Posterior vena cava (tissue), 2 donors: ENCODE measurements around the gene TMC8. TPM values are rescaled to one million over a fixed set of nuclear protein-coding genes. Genes with fewer than 3 reads are reported as not detected.
"Not testable (repeated sequence)": the region's sequence is repeated elsewhere in the genome, so short reads cannot be mapped to it uniquely, and the experiment has no call there.

Experiments
- DNase-seq: peaks from one replicate; pipeline ENCODE4 v3.0.0-alpha.2; 2020; ENCODE audit warnings: low spot score
- intact Hi-C, 2 donors: fragments of 100-400 bp; cut with DNase I; formaldehyde crosslinking; loops; one replicate each; pipeline versions ENCODE4 v1.14.1 to v1.14.2; 2022 to 2023
- total RNA-seq, 2 donors: library from RNA; stranded (reverse); fragmentation: NEBNext Ultra II Directional; extraction: Animal tissue kit (Norgen Biotek cat#: 25700); gene quantifications; one replicate each; pipeline ENCODE4 v1.2.1, GENCODE V29; 2021
- donor health status: DM: yes; HTN: yes; CAD: no.
- donor health status: DM: yes; HTN: yes; CAD: no.

Gene TMC8
- total RNA-seq, 2 donors from 2014 or later = 6.4 to 15.7 TPM

DNA sequence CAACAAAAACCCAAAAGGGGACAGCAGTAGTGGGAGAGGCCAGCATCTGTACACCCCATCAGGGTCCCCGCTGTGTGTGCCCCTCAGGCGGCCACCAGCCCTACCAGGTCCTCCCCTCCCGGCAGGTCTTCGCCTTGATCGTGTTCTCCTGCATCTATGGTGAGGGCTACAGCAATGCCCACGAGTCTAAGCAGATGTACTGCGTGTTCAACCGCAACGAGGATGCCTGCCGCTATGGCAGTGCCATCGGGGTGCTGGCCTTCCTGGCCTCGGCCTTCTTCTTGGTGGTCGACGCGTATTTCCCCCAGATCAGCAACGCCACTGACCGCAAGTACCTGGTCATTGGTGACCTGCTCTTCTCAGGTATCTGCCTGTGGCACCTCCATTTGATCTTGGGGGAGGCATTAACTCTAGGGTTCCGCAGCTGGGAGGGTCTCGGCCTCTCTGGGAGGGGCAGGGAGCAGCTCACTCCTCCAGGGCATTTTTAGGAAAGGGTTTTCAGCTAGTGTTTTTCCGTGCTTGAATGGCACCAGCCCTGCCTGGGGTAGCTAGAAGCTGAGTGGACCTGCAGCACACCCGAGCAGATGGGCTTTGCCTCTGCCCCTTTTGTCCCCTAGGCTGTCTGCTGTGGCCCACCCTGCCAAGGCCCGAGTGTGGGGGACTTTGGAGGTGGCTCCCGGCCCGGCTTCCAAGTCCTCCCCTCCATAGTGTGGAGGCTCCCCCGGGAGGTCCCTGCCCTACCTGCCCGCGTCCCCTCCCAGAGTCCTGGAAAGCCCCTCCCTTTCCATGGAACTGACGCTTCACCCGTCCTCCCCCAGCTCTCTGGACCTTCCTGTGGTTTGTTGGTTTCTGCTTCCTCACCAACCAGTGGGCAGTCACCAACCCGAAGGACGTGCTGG lies 40.4 kb downstream of the TMC8 start:
- no peak for DNase-seq
- intact Hi-C loops = no loop called here

DNA sequence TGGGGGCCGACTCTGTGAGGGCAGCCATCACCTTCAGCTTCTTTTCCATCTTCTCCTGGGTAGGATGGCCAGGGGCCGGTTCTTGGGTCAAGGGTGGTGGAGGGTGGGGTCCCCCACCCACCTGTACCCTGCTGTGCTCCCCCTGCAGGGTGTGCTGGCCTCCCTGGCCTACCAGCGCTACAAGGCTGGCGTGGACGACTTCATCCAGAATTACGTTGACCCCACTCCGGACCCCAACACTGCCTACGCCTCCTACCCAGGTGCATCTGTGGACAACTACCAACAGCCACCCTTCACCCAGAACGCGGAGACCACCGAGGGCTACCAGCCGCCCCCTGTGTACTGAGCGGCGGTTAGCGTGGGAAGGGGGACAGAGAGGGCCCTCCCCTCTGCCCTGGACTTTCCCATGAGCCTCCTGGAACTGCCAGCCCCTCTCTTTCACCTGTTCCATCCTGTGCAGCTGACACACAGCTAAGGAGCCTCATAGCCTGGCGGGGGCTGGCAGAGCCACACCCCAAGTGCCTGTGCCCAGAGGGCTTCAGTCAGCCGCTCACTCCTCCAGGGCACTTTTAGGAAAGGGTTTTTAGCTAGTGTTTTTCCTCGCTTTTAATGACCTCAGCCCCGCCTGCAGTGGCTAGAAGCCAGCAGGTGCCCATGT lies 41.1 kb downstream of the TMC8 start:
- DNase-seq, intact Hi-C loops: not testable (repeated sequence)

- DNase-seq = no peak
- intact Hi-C loops = no loop called here
Observed at GRCh38 chr17:78172249-78173051, 41.9 kb downstream of the TMC8 start.

DNA sequence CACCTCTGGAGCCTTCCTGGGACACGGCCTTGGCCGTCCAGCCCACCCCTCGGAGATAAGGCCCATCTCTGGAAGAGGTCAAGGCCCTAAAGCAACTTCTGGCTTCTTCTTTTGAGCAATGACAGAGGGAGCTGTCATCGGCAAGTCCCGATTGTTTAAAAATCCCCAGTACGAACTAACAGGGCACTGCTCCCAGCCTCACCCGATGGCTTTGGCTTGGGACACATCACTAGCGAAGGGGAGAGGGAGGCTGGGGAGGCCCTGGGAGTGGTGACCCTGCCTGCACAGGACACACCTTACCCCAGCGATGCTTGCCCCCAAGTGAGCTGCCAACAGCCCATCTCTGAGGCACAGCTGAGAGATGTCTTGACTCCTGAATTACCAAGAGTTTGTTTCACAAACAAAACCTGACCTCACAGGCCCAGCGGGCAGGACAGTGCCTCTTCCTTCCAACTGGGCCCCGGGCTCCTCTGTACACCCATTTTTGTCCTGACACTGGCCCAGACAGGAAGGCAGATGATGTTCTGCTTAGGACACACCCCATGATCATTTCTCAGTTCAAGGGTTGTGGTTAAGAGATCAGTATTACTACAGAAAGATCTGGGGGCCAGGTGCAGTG lies 42.6 kb downstream of the TMC8 start:
- no peak for DNase-seq
- intact Hi-C loops = no loop called here

GRCh38 chr17:78174346-78174869 lies 43.8 kb downstream of the TMC8 start:
- DNase-seq = peak; percentile 93
- intact Hi-C loops = no loop called here

DNA sequence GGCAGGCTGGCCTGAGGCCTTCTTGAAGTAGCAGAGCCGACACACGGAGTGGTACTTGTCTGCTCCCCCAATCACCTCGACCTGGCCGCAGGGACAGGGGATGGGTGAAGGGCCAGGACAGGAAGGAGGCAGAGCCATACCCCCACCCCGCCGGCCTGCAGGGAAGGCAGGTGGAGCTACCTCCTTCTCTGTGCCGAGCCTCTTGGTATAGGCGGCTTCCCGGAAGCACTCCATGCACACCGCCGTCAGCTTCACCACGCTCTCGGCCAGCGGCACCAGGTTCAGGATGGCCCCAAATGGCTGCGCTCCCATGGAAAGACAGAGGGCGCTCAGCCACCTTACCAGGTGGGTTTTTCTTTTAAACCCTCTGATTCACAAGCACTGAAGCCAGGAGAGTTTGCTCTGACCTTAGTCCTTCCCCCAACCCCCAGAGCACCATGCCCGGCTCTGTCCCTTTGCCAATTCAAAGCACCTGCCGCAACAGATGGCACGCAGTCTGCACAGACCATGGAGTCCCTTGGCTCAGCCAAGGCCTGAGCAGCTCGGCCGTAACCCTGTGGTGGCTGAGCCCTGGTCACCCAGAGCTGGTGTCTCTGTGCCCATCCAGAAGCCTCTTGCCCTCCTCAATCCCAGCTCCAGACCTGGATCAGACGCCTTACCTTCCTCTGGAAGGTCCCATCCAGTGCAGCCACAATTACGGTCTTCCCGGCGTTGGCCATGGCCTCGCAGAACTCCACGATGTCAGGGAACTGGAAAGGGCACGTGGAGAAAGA lies 44.5 kb downstream of the TMC8 start:
- DNase-seq = no peak
- intact Hi-C loops = loop anchor here in 1 of 2 donors (5.0 kb wide), 1 partner anchor 63 kb away; no protein-coding TSS in a partner anchor

- no peak for DNase-seq
- intact Hi-C loops = loop anchor here in 1 of 2 donors (5.0 kb wide), 1 partner anchor 63 kb away; no protein-coding TSS in a partner anchor
Observed at GRCh38 chr17:78175643-78175981, 45.0 kb downstream of the TMC8 start.

GRCh38 chr17:78176548-78177025 lies 46.0 kb downstream of the TMC8 start:
- intact Hi-C loops = loop anchor here (2.0 to 5.0 kb wide), 2 partner anchors 64 kb away; no protein-coding TSS in a partner anchor
- DNase-seq = peak; percentile 93

DNA sequence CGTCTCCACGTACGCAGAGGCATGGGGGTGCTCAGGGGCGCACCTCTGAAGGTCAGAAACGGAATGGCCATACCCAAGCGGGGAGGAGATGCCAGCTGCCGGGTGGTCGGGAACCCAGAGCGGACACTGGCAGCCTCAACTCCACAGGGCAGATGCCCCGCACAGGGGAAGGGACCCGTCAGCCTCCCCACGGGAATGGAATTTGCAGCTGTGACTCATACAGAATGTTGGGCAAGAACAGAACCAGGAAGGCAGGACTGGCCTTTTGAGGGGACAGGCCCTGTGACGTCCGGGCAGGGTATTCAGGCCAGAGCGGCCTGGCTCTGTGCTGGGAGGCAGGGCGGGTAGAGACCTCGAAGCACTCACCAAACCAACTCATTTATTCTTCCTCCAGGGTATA lies 48.8 kb downstream of the TMC8 start:
- DNase-seq = no peak
- intact Hi-C loops = loop anchor here in 1 of 2 donors (5.0 kb wide), 1 partner anchor 67 kb away; no protein-coding TSS in a partner anchor

DNA sequence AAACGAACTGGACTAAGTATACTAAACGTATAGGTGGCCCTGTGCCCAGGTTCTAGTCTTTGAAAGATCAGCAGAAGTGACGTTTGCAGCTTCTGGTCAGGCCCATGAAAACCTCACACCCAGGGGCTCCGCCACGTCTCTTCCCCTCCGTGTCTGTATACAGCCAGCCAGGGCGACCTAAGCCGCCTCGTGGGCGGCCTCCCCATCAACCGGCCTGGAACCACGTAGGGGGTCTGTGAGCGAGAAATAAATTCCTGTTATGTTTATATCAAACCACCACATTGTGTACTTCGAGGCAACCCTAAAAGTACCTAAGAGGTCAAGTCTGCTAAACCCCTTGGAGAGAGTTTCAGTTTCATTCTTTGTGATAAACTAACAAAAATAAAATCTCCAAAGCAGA lies 49.5 kb downstream of the TMC8 start:
- intact Hi-C loops = no loop called here
- DNase-seq = no peak

DNA sequence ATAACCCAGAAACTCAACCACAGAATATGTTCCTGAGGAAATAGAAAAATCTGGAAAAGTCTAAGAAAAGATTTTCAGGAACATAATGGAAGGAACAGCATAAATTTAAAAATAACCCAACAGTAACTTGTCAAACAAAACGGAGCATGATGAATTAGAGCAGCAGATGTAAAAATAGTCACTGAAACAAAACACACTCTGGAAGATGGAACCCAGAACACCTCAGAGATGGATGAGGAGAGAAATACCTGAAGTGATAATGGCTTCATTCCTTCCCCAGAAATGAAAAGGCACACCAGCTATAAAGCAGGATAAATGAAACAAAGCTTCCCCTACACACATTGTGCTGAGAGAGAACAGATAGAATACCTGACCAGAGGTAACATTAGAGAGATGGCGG lies 49.9 kb downstream of the TMC8 start:
- no peak for DNase-seq
- intact Hi-C loops = no loop called here

- intact Hi-C loops = no loop called here
- no peak for DNase-seq
Observed at GRCh38 chr17:78182504-78182903, 51.9 kb downstream of the TMC8 start.

DNA sequence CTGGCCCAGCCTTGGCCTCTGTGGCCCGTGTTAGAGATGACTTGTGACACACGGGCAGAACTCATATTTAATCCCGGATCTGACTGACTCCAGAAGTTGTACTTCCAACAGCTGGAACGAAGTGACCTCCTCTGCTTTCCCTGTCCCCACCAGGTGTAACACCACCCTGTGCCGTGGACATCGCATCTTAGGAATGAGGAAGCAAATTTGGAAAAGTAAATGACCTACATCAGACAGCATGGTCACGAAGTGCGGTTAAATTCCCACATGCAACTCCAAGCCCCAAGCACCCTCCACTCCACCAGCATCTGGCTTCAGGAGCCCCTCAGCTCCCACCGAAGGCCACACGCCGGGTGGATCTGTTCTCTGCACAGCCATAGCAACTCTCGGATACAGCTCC lies 53.3 kb downstream of the TMC8 start:
- no peak for DNase-seq
- intact Hi-C loops = no loop called here

DNA sequence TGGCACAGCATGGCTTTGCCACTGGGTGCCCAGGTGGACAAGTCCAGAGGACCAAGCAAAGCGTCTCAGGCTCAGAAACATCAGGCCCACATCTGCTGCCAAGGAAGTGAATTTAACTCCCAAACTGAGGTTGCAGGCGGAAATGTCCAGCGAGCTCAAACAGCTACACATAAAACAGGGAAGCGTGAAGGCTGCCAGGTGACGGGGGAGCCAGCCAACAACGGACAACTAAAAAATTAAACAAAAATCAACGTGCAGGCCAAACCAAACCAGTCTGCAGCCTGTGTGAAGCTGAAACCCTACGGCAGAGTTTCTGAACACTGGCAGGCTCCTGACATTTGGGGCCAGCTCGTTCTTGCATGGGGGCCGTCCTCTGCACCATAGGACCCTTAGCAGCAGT lies 53.8 kb downstream of the TMC8 start:
- DNase-seq = no peak
- intact Hi-C loops = no loop called here

GRCh38 chr17:78184868-78185267 lies 54.3 kb downstream of the TMC8 start:
- no peak for DNase-seq
- intact Hi-C loops = no loop called here

DNA sequence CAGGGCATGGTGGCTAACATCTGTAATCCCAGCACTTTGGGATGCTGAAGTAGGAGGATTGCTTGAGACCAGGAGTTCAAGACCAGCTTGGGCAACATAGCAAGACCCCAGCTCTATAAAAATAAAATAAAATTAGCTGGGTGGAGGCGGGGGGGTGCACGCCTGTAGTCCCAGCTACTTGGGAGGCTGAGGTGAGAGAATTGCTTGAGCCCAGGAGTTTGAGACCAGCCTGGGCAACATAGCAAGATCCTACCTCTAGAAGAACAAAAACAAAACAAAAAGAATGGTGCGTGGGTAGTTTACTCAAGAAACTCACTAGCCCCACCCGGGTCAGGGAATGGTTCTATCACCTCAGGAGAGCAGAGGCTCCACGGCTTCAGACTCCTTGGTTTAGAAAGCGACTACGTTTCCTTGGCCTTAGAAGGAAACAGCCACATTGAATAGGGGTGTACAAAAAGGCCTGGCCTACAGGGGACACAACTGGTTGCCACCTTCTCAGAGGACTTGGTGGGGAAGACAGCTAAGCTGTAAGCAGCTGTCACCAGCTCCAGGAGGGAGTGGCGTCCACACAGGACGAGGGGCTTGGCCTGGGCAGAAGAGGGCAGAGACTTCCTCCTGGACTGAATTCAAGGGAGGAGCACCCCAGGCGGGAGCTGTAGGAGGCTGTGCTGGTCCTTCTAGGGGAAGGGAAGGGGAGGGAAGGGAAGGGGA lies 55.6 kb downstream of the TMC8 start:
- DNase-seq = no peak
- intact Hi-C loops = no loop called here

- intact Hi-C loops = no loop called here
- peak; percentile 99 for DNase-seq
Observed at GRCh38 chr17:78186692-78187595, 56.4 kb downstream of the TMC8 start, which contains the start of the genes AFMID and TK1. Gene AFMID, plus strand, starts transcription at chr17:78187362. Its CDS starts 9 bp downstream, at chr17:78187371. Gene TK1, minus strand, starts transcription at chr17:78187052. Its CDS starts 58 bp downstream, at chr17:78186994.
